ENCODE measurements around the gene GIPC3.
A peak's percentile ranks its signal among the peaks of the same experiment; 100 is the strongest.
"Not testable (repeated sequence)": the region's sequence is repeated elsewhere in the genome, so short reads cannot be mapped to it uniquely, and the experiment has no call there.

GIPC3 gene

GRCh38 chr19:3551792-3552095 lies 33.5 kb upstream of the GIPC3 start:
- no peak for DNase-seq

- no peak for DNase-seq
These were observed 30.8 kb upstream of the GIPC3 start for GRCh38 chr19:3554254-3555083.

GRCh38 chr19:3555653-3556422 lies 29.4 kb upstream of the GIPC3 start:
- no peak for DNase-seq

- DNase-seq, result no peak
These were observed 28.8 kb upstream of the GIPC3 start for GRCh38 chr19:3556423-3556977.

GRCh38 chr19:3556978-3557460 lies 28.3 kb upstream of the GIPC3 start:
- peak; percentile 65 for DNase-seq

GRCh38 chr19:3557461-3558248 lies 27.6 kb upstream of the GIPC3 start, which contains the start of gene MFSD12:
TSS of gene MFSD12 (minus strand) at chr19:3557586. CDS start at chr19:3557403, 183 bp downstream.
- DNase-seq, result peak; percentile 96

GRCh38 chr19:3563709-3564524 lies 21.4 kb upstream of the GIPC3 start:
- DNase-seq, result no peak

GRCh38 chr19:3565139-3565538 lies 20.1 kb upstream of the GIPC3 start:
- DNase-seq, result no peak

GRCh38 chr19:3570042-3570441 lies 15.2 kb upstream of the GIPC3 start:
- not testable (repeated sequence) for DNase-seq

GRCh38 chr19:3570606-3571011 lies 14.7 kb upstream of the GIPC3 start:
- DNase-seq, result no peak

- peak; percentile 100 for DNase-seq
These were observed 13.0 kb upstream of the GIPC3 start for GRCh38 chr19:3572132-3572854.

- DNase-seq, result no peak
These were observed 12.5 kb upstream of the GIPC3 start, which contains the start of gene HMG20B for GRCh38 chr19:3572855-3573161. TSS of gene HMG20B (plus strand) at chr19:3572944. CDS start at chr19:3573310, 366 bp downstream.

- no peak for DNase-seq
These were observed 12.0 kb upstream of the GIPC3 start for GRCh38 chr19:3573162-3573857.

- DNase-seq, result peak; percentile 98
These were observed 11.2 kb upstream of the GIPC3 start for GRCh38 chr19:3573858-3574637.

- no peak for DNase-seq
These were observed 10.0 kb upstream of the GIPC3 start for GRCh38 chr19:3575260-3575741.

- no peak for DNase-seq
These were observed 9.2 kb upstream of the GIPC3 start for GRCh38 chr19:3575949-3576673.

GRCh38 chr19:3576696-3577443 lies 8.4 kb upstream of the GIPC3 start:
- DNase-seq, result no peak

- DNase-seq, result no peak
These were observed 7.4 kb upstream of the GIPC3 start for GRCh38 chr19:3577723-3578344.

Measured in stimulated activated CD4-positive, alpha-beta T cell treated with anti-CD3 and anti-CD28 coated beads, Interleukin-1b, Interleukin-23, amount 100 ng/mL, for 48 hours (primary cell).